Measurements from ENCODE around the gene MRPL40. TPM values are rescaled to one million over a fixed set of nuclear protein-coding genes. Genes with fewer than 3 reads are reported as not detected.

Gene MRPL40
- polyA plus RNA-seq, 12 donors, result 26.6 to 36.4 (median 33.8) TPM; not detected in 1

DNA sequence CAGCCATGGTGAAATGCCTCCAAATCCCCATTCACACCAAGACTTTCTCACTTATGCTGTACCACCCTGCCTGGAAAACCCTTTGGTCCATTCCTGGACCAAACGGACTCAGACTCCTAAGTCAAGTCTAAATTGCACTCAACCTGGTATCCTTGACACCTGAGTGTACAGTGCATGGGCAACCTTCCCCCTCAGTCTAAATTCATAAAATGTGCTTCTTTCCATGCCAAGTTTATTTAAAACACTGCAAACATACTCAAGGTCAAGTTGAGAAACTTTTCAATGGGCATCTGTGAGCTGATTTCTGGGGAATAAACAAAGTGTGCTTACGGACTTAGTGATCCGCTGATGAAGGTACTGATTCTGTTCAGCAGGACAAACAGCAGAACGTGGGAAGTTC is 27.2 kb upstream of the MRPL40 start:
- DNase-seq, result no peak

DNA sequence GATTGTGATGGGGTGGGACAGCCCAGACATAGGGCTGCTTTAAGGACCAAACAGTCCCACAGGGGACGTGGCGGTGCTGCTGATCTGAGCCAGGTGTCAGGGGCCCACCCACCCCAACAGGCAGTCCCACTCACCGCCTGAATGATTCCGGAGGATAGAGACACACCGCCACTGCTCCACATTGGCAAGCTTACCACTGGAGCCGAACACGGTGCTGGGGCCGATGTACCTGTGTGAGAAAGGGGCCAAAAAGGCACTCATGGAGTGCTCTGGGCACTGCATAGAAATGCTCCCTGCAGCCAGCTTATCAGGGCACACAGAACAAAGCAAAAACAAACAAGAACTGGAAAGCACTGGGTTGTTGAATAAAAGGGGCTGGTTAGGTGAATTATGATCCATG is 26.7 kb upstream of the MRPL40 start:
- DNase-seq, result no peak

DNA sequence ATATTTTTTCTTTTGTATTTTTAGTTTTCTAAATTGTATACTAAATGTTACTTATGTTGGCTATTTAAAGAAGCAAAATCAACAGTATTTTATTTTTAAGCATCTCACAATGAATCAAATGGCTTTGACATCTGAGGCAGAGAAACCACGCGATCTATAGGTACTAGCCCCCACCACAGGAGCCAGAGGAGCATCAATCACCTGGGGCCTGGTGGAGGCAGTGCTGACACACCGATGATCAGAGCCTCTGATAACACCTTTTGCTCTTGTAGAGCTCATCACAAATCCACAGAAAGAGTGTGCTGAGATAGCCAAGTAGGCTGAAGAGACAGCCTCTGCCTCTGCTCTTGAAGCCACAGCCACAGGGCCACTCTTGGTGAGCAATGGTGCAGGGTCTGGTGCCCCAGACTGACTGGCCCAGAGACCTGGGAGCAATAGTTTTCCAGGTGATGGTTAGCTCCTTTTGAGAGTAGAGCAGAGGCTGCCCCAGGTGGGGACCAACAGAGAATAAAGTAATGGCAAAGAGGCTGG is 26.0 kb upstream of the MRPL40 start:
- no peak for DNase-seq

DNA sequence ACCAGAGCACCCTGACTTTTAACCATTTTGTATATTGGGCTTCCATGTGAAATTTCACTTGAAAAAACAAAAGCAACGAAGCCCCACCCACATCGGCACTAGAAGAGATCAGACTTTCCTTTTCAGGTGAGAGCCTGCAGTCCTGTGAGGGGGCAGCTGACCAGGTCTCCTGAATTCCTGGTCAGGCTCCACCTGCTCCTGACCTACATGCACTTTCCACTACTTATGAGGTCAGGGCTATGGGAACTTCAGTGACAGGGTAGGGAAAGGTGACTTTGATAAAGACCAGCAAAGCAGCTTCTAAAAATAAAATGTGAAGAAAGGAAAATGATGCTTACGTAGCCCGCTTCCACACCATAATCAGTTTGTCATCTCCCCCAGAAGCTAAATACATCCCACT is 25.5 kb upstream of the MRPL40 start:
- DNase-seq, result no peak

DNA sequence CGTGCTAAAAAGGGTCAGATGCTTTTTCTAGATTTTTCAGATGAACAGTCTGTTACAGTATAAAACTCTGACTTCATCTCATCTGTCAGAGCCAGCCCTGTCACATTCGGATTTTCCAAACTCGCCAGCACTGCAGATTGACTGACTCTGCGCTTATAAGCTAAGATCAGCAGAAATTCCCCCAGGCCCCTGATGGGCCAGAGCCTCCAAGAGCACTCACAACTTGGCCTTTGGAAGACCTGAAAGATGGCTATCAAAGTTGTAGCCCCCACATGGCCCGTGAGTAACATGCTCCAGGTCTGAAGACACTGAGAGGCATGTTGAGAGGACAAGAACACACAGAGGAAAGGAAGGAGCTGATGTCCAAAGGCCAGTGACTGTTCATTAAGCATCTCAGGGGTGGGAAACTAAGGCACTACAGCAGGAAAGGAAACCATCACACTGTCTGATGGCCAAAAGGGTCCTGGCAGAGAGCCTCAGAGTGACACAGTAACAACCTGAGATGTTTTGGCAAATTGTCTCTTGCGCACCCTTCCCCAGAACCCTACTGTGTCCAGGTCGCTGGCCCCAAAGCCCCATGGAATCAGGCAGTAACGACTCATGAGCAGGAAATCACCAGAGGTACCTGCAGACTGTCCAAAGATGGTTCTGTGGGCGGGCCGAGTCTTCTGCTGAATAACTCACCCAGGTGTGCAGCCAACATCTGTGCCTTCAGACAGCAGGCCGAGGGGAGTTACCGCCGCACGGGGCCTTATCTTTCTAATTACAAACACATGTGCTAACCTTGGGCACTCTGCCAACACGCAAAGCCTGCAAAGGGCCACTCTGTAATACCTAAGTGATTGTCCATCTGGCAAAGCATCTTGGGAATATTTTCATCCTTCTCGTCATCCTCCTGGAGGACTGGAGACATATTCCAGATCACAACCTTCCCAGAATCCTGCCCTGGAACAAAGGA is 24.4 kb upstream of the MRPL40 start:
- no peak for DNase-seq

DNA sequence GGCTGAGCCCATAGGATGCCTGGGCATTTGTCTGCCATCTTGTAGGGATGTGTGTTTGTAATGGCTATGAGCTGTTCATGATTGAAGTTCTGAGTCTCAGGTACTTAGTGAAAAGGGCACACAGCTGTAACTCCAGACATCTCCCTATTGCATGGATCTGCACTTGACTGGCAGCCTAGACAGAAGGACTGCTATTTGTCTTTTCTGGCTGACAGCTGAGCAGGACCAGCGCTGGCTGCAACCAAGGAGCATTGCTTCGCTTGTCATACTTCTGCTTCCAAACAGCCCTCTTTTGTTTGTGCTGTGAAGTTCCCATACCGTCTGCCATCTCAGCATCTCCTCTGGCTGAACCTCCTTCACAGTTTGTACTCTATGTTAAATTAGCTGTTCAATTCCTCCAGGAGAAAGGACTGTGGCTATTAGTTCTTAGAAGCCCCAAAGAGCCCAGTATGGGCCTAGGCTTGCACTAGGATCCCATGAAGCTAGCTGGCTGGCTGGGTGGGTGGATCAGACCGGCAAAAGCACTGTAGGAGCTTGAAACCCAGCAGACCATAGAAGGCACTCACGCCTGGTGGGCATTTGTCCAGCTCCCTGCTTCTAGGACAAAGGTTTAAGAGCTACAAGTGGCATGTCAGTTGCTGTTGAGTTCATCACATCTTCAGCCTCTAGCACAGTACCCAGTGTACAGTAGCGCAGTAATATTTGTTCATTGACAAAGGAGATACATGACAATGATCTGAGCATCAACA is 21.2 kb upstream of the MRPL40 start:
- DNase-seq, result no peak

DNA sequence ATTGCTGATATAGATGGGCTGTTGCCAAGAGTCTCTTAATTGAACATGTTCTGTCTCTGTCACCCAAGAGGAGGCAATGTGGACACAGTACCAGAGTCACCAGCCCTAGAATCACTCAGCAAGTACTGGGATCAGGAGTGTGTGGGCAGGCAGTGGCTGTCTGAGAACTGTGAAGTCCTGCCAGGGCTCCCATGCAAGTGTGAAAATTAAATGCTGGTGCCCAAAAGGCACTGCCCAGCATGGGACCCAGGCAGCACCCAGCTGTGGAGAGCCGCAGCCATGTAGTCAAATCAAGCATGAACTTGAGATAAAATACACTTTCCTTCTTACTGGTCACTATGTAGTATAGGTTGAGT is 20.7 kb upstream of the MRPL40 start:
- DNase-seq, result no peak

DNA sequence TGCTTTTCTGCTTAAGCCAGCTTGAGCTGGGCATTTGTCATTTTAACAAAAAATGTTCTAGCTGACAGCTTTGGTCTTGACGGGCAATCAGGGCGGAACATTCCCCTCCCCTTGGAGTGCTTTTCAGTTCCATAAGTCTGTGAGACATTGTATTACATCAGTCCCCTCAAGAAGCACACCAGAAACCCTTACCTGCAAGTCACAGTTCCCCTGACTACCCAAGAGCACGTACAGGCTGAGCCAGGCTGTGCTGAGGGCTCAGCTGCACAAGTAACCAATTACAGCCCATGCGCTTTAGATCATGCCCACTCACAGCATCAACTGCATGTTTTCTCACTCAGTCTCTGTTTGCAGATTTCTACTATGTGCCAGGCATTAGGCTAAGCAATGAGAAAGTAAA is 19.9 kb upstream of the MRPL40 start:
- DNase-seq, result no peak

DNA sequence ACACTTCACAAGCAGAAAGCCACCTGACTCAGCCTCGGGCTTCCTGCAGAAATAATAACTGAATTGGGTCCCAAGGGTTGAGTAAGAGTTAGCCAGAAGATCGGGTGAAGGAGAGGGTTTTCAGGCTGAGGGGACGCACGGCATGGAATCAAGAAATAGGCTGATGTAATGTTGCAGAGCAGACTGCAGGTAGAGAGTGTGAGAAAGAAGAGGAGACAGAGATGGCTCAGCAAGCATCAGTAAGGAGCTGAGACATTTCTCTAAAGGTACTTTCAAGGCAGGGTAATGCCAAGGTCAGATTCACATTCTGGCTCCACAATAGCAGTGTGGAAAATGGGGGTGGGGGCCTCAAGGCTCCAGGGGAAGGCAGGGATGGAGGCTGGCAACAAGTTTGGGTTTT is 19.4 kb upstream of the MRPL40 start:
- DNase-seq, result no peak

DNA sequence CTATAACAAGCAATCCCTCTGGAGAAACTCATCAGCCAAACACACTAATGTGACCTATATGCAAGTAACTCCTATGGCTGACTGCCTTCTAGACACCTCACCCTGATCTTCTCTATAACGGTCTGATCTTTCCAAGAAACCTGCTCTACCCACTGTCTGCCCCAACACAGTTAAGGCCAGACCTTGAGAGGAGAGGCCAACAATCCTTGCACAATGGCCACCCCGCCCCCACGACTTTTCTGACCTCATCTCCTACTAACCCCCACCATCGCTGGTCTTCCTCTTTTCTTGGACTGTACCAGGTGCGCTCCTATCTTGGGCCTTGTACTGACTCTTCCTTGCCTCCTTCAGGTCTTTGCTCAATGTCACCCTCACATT is 13.3 kb upstream of the MRPL40 start:
- DNase-seq, result no peak

DNA sequence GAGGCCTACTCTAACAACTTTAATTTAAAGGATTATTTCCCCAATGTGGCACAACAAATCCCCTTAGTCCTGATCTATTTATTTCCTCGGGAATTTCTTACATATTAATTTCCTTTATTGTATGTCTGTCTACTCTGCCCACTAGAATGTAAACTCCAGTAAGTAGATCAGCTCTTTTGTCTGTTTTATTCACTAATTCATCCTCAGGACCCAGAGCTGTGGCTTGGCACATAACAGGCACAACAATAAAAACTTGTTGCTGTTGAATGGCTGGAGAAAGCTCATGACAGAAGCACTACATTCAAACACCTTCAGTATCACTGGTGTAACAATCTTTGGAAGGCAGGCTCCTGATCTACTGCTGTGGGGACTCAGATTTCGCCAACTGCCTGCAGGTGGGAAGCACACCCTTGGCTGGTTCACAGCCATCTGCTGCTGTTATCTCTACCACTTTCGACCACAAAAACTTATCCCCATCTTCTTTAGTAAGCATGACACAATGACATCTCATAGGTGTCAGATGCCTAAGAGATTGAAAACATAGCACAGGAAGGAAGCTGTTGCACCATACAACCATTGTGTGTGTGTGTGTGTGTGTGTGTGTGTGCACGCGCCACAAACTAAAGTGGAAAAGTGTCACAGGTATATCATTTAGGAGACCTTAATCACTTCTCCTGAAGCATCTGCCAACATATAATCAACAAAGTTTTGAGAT is 12.7 kb upstream of the MRPL40 start:
- no peak for DNase-seq

DNA sequence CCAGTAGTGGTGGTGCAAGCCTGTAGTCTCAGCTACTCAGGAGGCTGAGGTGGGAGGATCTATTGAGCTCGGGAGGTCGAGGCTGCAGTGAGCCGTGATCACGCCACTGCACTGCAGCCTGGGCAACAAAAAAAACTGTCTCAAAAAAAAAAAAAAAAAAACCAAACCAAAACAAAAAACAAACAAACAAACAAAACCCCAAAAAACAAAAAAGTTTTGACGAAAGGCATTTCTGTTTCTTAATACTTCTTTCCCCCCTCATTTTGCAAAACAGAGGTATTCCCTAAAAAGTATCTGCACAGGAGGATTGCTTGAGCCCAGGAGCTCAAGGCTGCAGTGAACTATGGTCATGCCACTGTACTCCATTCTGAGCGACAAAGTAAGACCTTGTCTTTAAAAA is 12.0 kb upstream of the MRPL40 start:
- no peak for DNase-seq

DNA sequence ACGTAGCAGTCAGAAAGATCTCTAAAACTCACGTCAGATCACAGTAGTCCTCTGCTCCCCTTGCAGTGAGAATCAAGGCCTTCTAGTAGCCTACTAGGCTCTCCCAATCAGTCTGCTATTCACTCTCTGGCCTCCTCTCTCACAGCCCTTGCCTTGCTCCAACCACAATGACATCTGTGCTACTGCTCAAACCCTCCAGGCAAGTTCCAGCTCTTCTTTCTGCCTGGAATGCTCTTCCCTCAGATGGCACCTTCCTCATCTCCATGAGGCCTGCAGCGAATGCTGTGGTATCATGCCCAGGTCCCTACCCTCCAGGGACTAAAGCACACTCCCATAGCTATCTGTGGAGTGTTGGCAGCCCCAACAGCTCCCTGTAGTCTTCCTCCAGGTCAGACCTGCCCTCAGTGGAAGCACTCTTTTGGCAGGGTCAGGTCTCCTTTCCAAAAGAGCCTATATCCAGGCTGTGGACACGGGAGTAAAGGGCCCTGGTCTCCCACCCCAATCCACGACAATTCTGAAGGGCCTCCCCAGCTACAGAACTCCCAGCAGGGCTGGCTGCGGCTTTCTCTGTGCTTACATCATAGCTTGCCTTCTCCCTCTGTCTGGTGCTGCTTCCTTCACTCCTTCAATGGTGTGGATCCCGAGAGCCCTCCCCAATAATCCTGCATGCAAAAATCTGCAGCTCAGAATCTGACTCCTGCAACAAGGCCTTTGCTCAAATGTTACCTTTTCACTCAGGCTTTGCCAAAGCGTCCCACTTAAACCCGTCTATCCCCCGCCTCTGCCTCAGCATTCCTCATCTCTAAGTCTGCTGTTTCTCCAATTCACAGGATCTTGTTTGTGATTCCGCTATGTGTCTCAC is 9.7 kb upstream of the MRPL40 start:
- no peak for DNase-seq

DNA sequence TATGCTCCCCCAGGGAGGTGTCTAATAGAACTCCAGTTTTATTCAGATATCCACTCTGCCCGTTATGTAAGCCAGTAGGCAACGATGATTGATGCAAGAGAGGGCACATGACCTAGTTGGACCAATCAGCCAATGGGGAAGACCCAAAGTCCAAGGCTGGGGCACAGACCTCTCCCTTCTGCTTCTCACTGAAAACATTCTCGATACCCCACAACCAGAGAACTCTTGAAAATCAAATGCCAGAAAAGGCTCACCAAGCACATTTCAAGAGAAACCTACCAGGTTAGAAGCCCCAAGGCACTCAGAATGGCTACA is 8.2 kb upstream of the MRPL40 start:
- DNase-seq, result no peak

DNA sequence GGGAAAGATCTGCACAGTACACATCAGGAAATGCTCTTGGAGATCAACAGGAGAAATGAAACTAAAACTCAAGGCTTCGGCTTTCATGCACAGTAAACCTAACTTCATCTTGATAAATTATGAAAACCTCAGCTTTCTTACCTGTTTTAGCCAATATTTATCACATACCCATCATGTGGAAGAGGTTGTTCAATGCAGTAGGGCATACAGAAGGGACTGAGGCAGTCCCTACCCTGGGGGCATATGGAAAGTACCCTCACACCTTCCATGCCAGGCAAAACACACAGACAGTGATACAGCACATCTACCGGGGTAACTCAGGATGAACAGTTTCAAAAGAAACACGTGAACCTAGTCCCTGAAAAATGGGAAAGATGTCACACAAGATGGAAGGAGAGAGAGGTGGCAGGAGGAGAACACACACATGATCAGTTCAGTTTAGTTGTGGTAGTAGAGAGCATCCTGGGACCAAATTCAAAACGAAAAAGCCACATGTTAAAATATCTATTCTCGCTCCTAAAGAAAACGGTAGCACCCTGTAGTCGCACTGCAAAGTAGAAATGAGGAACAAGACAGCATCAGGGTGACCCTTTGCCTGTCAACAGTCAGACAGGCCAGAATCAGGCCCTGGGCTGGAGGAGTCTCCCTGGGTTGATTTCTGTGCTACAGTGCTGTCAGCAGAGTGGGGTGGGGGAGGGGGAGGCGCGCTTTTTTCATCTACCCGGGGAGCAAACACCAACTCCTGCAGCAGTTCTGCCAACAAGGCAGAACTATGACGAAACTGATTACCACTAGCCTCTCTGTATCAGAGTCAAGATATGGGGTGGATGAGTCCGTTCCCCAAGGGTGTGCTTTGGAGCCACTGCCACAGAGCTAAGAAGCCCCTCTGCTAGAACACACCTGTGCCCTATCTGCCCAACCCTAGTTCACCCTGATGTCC is 2.1 kb upstream of the MRPL40 start:
- no peak for DNase-seq

DNA sequence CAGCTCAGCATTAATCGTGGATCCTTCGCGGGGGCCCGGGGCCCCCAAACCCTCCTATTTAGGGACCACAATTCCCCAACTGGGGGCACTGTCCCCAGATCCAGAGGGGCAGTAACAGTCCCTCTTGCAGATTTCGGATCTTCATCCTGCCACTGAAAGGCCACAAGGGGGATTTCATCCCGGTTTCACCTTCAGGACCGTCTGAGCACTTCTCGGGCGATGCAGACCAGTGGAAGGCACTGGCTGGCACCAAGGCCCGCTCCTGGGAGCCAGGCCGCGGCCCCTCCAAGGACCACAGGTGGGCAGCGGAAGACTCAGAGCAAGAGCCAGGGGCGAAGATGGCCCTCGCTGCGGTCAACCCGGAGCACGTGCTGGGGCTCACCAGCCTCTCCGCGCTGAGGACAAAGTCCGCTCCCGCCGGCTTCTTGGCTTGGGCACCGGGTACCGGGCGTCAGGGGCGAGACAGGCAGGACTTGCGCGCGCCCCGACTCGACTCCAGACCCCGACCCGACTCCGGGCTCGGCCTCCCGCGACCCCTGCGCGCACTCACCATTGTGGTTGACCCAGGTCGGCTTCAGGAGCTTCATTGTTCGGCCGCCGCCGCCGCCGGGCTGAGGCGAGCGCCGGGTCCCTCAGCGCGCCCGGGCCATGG is 1.3 kb upstream of the MRPL40 start:
- no peak for DNase-seq

DNA sequence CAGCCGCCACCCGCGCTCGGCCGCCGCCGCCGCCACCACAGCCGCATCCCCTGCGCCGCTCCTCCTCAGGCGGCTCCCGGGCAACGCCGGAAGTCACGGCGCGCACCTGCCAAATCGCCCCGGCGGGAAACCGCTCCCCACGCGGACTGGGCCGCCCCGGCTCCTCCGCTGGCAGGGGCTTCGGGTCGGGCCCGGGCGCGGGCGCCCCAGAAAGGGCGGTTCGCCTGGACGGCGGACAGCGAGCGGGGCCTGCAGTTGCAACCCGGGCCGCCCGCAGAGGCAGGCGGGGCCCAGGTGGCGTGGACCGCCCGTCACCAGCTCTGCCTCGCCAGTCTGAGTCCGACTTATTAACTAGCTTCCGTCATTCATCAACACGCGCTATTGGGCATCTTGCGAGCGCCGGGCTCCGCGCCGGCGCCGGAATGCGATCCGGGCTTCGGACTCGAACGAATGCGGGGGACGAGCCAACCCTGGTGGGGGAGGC is 654 bp upstream of the MRPL40 start, which contains the start of gene HIRA:
Gene HIRA, minus strand, starts transcription at position 85 of the 484 bp plus-strand sequence. CDS start 257 bp downstream, outside the sequence.
- DNase-seq, result peak; percentile 82

DNA sequence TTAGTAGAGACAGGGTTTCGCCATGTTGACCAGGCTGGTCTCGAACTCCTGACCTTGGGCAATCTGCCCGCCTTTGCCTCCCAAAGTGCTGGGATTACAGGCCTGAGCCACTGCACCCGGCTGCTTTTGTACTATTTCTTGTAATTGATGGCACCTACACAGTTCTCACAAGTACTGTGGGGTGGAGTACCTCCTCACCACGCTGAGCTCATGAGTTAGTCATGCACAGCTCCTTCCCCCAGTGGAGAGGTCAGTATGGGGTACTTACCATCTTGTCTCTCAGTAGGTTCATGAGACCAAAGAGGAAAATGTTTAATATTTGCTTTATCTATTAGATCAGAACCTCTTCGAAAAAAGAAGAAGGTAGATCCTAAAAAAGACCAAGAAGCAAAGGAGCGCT is 2.1 kb downstream of the MRPL40 start:
- no peak for DNase-seq

DNA sequence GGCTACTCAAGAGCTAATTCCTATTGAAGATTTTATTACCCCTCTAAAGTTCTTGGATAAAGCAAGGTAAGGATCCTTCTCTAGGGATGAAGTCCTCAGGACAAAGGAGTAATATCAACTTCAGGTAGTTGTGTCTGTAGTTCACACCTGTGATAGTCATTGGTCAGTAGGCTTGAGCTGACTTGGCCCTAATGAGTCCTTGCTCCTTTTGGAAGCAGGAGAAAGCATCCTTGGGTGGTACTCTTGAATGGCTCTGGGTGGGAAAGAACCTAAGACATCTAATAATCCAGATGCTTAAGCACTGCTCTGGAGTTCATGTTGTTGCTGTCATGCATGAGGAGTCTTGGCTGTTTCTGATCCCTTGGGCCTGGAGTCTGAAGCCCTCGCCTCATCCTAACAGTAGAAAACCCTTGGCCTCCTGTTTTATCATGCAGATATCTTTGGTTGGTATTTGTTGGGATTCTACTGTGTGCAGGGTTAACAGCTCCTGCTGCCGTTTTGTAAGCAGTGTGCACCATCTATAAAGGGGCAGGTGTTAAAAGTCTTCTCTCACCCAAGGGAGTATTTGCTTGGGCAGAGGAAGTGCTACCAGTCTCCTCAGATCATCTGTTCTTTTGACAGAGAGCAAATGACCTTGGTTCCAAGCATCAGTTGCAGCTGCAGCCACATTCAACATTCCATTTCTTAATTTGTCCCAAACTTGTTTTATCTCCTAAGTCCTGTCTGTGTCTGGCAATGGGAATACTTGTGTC is 2.7 kb downstream of the MRPL40 start:
- DNase-seq, result no peak
